ENCODE results near the gene MRC1.

DNA sequence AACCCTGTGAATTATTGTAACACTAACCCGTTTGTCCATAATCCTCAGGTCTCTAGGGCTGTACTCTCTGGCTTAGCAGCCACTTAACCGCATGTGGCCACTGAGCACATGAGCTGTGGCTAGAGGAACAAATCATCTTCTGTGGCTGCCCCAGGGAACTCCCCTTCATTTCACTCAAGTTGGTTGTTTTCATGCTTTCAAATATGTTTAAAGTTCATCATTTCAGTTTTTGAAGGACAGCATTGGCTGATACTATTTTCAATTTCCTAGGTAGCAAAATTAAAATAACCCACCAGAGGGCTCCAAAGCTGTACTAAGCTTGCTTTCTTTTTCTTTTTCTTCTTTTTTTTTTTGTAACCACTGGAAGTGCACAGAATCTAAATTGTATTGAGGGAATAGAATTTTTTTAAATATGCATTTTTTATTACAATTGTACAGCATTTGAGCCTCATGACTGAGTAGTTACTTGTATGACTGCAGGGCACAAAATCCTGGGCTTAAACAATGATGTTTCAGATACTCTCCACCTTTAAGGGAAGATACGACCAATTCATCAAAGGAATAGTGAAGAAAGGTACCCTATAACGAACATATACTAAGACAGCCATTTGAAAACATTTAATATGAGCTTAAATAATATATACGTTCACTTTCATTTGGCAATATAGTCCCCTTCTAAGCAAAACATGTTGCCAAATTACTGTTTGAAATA, 38.6 kb downstream of the MRC1 start:
- no peak for TF ChIP-seq POLR2A (IDR thresholded peaks at IDR 0.05)
- no peak for TF ChIP-seq POLR2AphosphoS5 (IDR thresholded peaks at IDR 0.05)

All from gastroesophageal sphincter (tissue), 2 donors.